ENCODE data around the gene XIRP1.

The XIRP1 gene

DNA sequence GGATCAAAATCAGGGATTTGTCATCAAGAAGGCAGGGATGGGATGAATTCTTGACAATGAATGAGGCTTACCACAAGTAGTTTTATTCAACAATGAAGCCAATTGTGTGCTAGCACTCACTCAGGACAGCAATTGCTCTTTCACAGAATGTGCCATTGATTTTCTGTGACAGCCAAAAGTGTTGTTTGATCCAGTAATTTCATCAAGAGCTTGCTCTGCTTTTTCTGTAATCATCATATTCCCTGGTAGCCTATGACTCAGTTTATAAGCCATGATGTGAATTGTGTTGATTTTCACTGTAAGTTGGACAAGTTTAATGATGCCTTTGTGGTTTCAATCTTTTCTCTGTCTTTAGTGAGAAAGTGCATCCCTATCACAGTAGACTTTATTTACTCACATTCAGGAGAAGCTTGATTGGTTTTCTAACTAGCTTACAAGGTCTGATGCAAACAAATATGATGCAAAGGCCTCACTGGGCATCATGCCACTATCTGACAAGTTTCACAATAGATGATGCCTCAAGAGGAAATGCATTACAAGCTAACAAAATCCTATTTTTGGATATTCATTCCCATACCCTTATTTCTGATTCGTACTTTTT, 25.4 kb downstream of the XIRP1 start:
- DNase-seq: no peak
- Mint-ChIP-seq H3K9me3 (peaks cover 18% of the 10 kb centered on the region), H3K4me3 (no peak overlapping the region), H3K36me3 (ENCODE audit: low read depth) (peaks cover 8% of the 10 kb centered on the region), H3K27me3 (ENCODE audit: low read depth, poor library complexity) (no peaks in the 10 kb centered on the region), H3K27ac (no peak overlapping the region), H3K4me1 (peaks cover 7% of the 10 kb centered on the region)
- TF ChIP-seq, protein P1, sequence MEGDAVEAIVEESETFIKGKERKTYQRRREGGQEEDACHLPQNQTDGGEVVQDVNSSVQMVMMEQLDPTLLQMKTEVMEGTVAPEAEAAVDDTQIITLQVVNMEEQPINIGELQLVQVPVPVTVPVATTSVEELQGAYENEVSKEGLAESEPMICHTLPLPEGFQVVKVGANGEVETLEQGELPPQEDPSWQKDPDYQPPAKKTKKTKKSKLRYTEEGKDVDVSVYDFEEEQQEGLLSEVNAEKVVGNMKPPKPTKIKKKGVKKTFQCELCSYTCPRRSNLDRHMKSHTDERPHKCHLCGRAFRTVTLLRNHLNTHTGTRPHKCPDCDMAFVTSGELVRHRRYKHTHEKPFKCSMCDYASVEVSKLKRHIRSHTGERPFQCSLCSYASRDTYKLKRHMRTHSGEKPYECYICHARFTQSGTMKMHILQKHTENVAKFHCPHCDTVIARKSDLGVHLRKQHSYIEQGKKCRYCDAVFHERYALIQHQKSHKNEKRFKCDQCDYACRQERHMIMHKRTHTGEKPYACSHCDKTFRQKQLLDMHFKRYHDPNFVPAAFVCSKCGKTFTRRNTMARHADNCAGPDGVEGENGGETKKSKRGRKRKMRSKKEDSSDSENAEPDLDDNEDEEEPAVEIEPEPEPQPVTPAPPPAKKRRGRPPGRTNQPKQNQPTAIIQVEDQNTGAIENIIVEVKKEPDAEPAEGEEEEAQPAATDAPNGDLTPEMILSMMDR (IDR thresholded peaks at IDR 0.05): no peak

DNA sequence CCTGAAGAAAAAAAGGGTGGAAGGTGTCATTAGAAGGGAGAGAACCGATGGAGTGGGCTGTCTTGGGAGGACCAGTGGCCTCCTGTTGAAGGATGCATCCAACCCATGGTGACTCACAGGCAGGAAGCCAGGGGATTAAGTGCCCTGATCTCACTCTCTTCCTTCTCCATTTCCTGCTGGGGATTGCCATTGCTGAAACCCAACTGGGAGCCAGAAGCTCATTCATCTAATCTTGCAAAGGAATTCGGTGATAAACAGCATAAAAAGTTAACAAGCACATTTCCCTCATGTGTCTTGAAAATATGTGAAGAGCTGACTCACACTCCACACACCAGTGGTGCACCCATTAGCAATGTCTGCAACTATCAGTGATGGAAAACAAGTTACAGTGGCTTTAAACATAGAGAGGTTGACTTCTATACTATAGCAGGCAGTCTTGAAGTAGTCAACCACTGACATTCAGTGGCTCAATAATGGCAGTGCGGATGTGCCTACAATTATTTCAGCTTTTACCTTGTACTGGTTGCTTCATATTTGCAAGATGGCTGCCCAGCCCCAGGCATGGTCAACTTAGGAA, 26.2 kb downstream of the XIRP1 start:
- Mint-ChIP-seq H3K36me3 (ENCODE audit: low read depth) (peaks cover 8% of the 10 kb centered on the region), H3K9me3 (peaks cover 13% of the 10 kb centered on the region), H3K4me1 (peaks cover 7% of the 10 kb centered on the region), H3K27ac (no peak overlapping the region), H3K4me3 (no peak overlapping the region), H3K27me3 (ENCODE audit: low read depth, poor library complexity) (no peaks in the 10 kb centered on the region)
- no peak for DNase-seq
- TF ChIP-seq, protein P1 (IDR thresholded peaks at IDR 0.05): no peak

DNA sequence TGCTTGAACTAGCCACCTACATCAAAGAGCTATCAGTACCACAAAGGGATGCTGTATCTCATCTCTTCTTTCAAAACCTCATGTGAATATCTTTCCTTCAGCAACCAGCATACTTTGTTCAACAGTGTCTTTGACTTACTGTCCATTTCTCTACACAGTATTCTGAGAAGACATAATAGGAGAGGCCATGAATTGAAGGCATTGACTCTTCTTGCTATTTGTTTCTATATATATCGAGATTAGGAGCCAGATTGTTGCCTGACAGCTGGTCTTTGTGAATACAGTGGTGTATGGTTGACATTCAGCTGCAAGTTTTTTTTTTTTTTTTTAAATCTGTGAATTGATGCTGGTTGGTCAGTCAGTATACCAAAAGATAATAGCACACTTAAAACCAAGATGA, 26.9 kb downstream of the XIRP1 start:
- H3K4me1 Mint-ChIP-seq: peaks cover 7% of the 10 kb centered on the region
- H3K27ac Mint-ChIP-seq: no peak overlapping the region
- H3K27me3 Mint-ChIP-seq (ENCODE audit: low read depth, poor library complexity): no peaks in the 10 kb centered on the region
- no peak overlapping the region for H3K4me3 Mint-ChIP-seq
- H3K9me3 Mint-ChIP-seq: peaks cover 13% of the 10 kb centered on the region
- DNase-seq: no peak
- H3K36me3 Mint-ChIP-seq (ENCODE audit: low read depth): peaks cover 8% of the 10 kb centered on the region
- TF ChIP-seq, protein P1 (IDR thresholded peaks at IDR 0.05): no peak

DNA sequence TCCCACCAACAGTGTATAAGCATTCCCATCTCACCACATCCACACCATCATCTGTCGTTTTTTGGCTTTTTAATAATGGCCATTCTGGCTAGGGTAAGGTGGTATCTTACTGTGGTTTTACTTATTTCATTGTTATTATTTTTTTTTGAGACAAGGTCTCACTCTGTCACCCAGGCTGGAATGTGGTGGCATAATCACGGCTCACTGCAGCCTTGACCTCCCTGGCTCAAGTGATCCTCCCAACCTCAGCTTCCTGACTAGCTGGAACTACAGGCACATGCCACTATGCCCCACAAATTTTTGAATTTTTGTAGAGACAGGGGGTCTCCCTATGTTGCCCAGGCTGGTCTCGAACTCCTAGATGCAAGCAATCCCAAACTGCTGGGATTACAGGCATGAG, 28.0 kb downstream of the XIRP1 start:
- H3K9me3 Mint-ChIP-seq: peaks cover 13% of the 10 kb centered on the region
- no peak for DNase-seq
- peaks cover 8% of the 10 kb centered on the region for H3K36me3 Mint-ChIP-seq (ENCODE audit: low read depth)
- peaks cover 7% of the 10 kb centered on the region for H3K4me1 Mint-ChIP-seq
- no peak overlapping the region for H3K4me3 Mint-ChIP-seq
- TF ChIP-seq, protein P1 (IDR thresholded peaks at IDR 0.05): no peak
- H3K27me3 Mint-ChIP-seq (ENCODE audit: low read depth, poor library complexity): no peaks in the 10 kb centered on the region
- H3K27ac Mint-ChIP-seq: no peak overlapping the region

DNA sequence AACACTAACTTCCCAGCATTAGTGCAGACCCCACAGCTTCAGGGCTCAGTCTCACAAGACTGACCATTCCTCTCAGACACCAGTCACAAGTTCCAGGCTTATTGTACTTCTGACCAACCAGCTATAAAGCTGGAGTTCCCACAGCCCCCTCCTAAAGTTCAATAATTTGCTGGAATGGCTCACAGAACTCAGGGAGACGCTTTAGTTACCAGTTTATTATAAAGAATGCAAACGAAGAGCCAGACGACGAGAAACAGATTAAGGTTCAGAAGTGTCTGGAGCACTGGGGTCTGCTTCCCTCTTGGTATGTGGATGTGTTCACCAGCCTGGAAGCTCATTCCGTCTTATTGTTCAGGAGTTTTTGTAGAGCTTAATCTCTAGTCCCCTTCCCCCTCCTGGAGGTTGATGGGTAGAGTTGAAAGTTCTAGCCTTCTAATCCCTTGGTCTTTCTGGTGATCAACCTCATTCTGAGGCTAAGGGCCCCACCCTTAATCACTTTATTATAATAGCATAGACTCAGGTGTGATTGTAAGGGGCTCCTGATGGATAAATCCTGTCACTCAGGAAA, 34.2 kb downstream of the XIRP1 start:
- peaks cover 13% of the 10 kb centered on the region for H3K27me3 Mint-ChIP-seq (ENCODE audit: low read depth, poor library complexity)
- peaks cover 6% of the 10 kb centered on the region for H3K36me3 Mint-ChIP-seq (ENCODE audit: low read depth)
- H3K9me3 Mint-ChIP-seq: peaks cover 6% of the 10 kb centered on the region
- H3K27ac Mint-ChIP-seq: no peak overlapping the region
- H3K4me3 Mint-ChIP-seq: no peak overlapping the region
- DNase-seq: no peak
- TF ChIP-seq, protein P1 (IDR thresholded peaks at IDR 0.05): no peak
- H3K4me1 Mint-ChIP-seq: peaks cover 36% of the 10 kb centered on the region

DNA sequence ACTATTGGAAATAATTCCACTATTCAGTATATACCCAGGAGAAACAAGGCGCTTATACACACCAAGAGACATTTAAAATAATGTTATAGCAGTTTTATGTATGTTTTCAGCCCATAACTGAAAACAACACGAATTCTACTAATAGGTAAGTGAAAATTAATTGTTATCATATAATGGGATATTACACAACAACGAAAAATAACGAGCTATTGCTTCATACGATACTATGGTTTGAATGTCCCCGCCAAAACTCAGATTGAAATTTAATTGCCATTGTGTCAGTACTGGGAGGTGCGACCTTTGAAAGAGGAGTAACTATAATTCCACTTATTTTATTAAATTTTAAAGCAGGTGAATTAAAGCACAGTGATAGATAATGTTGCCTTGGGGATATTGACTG, 35.0 kb downstream of the XIRP1 start:
- no peak for DNase-seq
- TF ChIP-seq, protein P1 (IDR thresholded peaks at IDR 0.05): no peak
- Mint-ChIP-seq H3K9me3 (no peaks in the 10 kb centered on the region), H3K4me3 (no peak overlapping the region), H3K27ac (no peak overlapping the region), H3K36me3 (ENCODE audit: low read depth) (no peaks in the 10 kb centered on the region), H3K4me1 (peaks cover 40% of the 10 kb centered on the region), H3K27me3 (ENCODE audit: low read depth, poor library complexity) (peaks cover 13% of the 10 kb centered on the region)

Measured in nephron progenitor cell (in vitro differentiated cells).